HG02870 (cell line): ENCODE data around the gene SEC22C.

ENCODE experiments used
- ATAC-seq: cut with Tn5 transposase; IDR thresholded peaks from one replicate; pipeline ENCODE4 v1.9.1; 2021; ENCODE audit warnings: mild to moderate bottlenecking, moderate library complexity; ENCODE audit not compliant: unreplicated experiment

SEC22C gene

GRCh38 chr3:42539871-42540714, 41.7 kb downstream of the SEC22C start:
- peak; percentile 50 for ATAC-seq

GRCh38 chr3:42537350-42537749, 44.4 kb downstream of the SEC22C start:
- no peak for ATAC-seq

- no peak for ATAC-seq
These were observed 45.6 kb downstream of the SEC22C start for GRCh38 chr3:42535981-42536784.

- no peak for ATAC-seq
These were observed 48.4 kb downstream of the SEC22C start for GRCh38 chr3:42533161-42533897.

- no peak for ATAC-seq
These were observed 49.5 kb downstream of the SEC22C start for GRCh38 chr3:42532229-42532628.

GRCh38 chr3:42531470-42531869, 50.3 kb downstream of the SEC22C start:
- ATAC-seq, result no peak

GRCh38 chr3:42530073-42530472, 51.7 kb downstream of the SEC22C start:
- no peak for ATAC-seq

- no peak for ATAC-seq
These were observed 52.3 kb downstream of the SEC22C start for GRCh38 chr3:42529468-42529867.

- ATAC-seq, result no peak
These were observed 54.3 kb downstream of the SEC22C start for GRCh38 chr3:42527368-42527917.

- no peak for ATAC-seq
These were observed 55.0 kb downstream of the SEC22C start for GRCh38 chr3:42526616-42527367.

- ATAC-seq, result no peak
These were observed 55.9 kb downstream of the SEC22C start for GRCh38 chr3:42525736-42526345.

GRCh38 chr3:42525212-42525611, 56.6 kb downstream of the SEC22C start:
- no peak for ATAC-seq

- ATAC-seq, result no peak
These were observed 57.0 kb downstream of the SEC22C start for GRCh38 chr3:42524751-42525150.

GRCh38 chr3:42520906-42521305, 60.9 kb downstream of the SEC22C start:
- no peak for ATAC-seq

- ATAC-seq, result no peak
These were observed 61.4 kb downstream of the SEC22C start for GRCh38 chr3:42520336-42520735.

- no peak for ATAC-seq
These were observed 62.2 kb downstream of the SEC22C start for GRCh38 chr3:42519568-42519962.

GRCh38 chr3:42518800-42519567, 62.8 kb downstream of the SEC22C start:
- ATAC-seq, result no peak

- no peak for ATAC-seq
These were observed 64.7 kb downstream of the SEC22C start for GRCh38 chr3:42517117-42517516.

- ATAC-seq, result no peak
These were observed 65.3 kb downstream of the SEC22C start for GRCh38 chr3:42516443-42516842.
